ENCODE results near the gene BLID. TPM values are rescaled to one million over a fixed set of nuclear protein-coding genes. Genes with fewer than 3 reads are reported as not detected.

Gene BLID
- total RNA-seq, 2 experiments from 2014 or later, result not detected

DNA sequence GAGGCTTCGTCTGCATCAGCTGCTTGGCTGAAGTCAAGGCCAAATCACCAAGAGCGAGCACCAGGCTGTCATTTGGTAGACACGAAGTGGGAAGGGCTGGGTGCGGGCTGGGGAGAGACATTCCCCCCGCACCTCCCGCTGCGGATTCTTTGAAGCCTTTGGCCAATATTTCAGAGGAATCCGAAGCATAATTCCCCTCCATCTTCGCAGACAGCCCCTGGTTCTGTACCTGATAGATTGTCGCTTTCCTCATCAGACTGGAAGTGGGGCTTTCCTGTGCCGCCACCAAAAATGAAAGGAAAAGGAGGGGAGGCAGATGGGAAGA lies 15.3 kb downstream of the BLID start:
- Histone ChIP-seq H4K20me1 (ENCODE audit: insufficient read depth, low read length) (no peaks in the 10 kb centered on the region), H3K9me2 (ENCODE audit: insufficient read depth, low read length) (no peaks in the 10 kb centered on the region), H3K27ac (ENCODE audit: low read depth, low read length, poor library complexity, severe bottlenecking) (no peak overlapping the region), H3K4me2 (ENCODE audit: low read length) (no peak overlapping the region), H3K9me3 (ENCODE audit: low read length) (no peaks in the 10 kb centered on the region), H3K4me3 (ENCODE audit: low read depth, low read length, poor library complexity, severe bottlenecking) (no peak overlapping the region), H2AFZ (ENCODE audit: low read length) (no peak overlapping the region), H3K79me2 (ENCODE audit: insufficient read depth, low read depth, low read length) (no peaks in the 10 kb centered on the region), H3K36me3 (ENCODE audit: insufficient read depth, low read length) (no peaks in the 10 kb centered on the region), H3K4me1 (ENCODE audit: insufficient read depth, low read length, poor library complexity, severe bottlenecking) (no peaks in the 10 kb centered on the region)
- POLR2A ChIA-PET, result no interaction called here
- no TSS peak for BruUV-seq (replicated peaks)
- intact Hi-C loops (cut with micrococcal nuclease; ENCODE audit: unreplicated experiment), result no loop called here
- CTCF ChIA-PET (ENCODE audit: unreplicated experiment), result no interaction called here
- no peak for TF ChIP-seq EZH2phosphoT487 (IDR thresholded peaks at IDR 0.05; ENCODE audit: borderline replicate concordance, low read depth, low read length)
- TF ChIP-seq, protein P1, sequence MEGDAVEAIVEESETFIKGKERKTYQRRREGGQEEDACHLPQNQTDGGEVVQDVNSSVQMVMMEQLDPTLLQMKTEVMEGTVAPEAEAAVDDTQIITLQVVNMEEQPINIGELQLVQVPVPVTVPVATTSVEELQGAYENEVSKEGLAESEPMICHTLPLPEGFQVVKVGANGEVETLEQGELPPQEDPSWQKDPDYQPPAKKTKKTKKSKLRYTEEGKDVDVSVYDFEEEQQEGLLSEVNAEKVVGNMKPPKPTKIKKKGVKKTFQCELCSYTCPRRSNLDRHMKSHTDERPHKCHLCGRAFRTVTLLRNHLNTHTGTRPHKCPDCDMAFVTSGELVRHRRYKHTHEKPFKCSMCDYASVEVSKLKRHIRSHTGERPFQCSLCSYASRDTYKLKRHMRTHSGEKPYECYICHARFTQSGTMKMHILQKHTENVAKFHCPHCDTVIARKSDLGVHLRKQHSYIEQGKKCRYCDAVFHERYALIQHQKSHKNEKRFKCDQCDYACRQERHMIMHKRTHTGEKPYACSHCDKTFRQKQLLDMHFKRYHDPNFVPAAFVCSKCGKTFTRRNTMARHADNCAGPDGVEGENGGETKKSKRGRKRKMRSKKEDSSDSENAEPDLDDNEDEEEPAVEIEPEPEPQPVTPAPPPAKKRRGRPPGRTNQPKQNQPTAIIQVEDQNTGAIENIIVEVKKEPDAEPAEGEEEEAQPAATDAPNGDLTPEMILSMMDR (conservative IDR thresholded peaks at IDR 0.05; ENCODE audit: low read length), result no peak
- DNase-seq (ENCODE audit: low spot score), result no peak

GRCh38 chr11:122100037-122100755 lies 15.8 kb downstream of the BLID start:
- ChIA-PET CTCF (ENCODE audit: unreplicated experiment) (no interaction called here), POLR2A (no interaction called here)
- Histone ChIP-seq H3K9me2 (ENCODE audit: insufficient read depth, low read length) (no peaks in the 10 kb centered on the region), H4K20me1 (ENCODE audit: insufficient read depth, low read length) (no peaks in the 10 kb centered on the region), H3K4me2 (ENCODE audit: low read length) (no peak overlapping the region), H3K9me3 (ENCODE audit: low read length) (no peaks in the 10 kb centered on the region), H3K4me1 (ENCODE audit: insufficient read depth, low read length, poor library complexity, severe bottlenecking) (no peaks in the 10 kb centered on the region), H2AFZ (ENCODE audit: low read length) (no peak overlapping the region), H3K27ac (ENCODE audit: low read depth, low read length, poor library complexity, severe bottlenecking) (no peak overlapping the region), H3K4me3 (ENCODE audit: low read depth, low read length, poor library complexity, severe bottlenecking) (no peak overlapping the region), H3K79me2 (ENCODE audit: insufficient read depth, low read depth, low read length) (no peaks in the 10 kb centered on the region), H3K36me3 (ENCODE audit: insufficient read depth, low read length) (no peaks in the 10 kb centered on the region)
- intact Hi-C loops (cut with micrococcal nuclease; ENCODE audit: unreplicated experiment), result no loop called here
- no peak for TF ChIP-seq EZH2phosphoT487 (IDR thresholded peaks at IDR 0.05; ENCODE audit: borderline replicate concordance, low read depth, low read length)
- TF ChIP-seq, protein P1 (conservative IDR thresholded peaks at IDR 0.05; ENCODE audit: low read length), result no peak
- BruUV-seq (replicated peaks), result no TSS peak
- DNase-seq (ENCODE audit: low spot score), result no peak

GRCh38 chr11:122099374-122100036 lies 16.5 kb downstream of the BLID start:
- ChIA-PET POLR2A (no interaction called here), CTCF (ENCODE audit: unreplicated experiment) (no interaction called here)
- no peak overlapping the region for H2AFZ ChIP-seq (ENCODE audit: low read length)

More at GRCh38 chr11:122099374-122100036, 16.5 kb downstream of the BLID start:
- Histone ChIP-seq H3K9me3 (ENCODE audit: low read length) (no peaks in the 10 kb centered on the region), H3K36me3 (ENCODE audit: insufficient read depth, low read length) (no peaks in the 10 kb centered on the region), H3K4me1 (ENCODE audit: insufficient read depth, low read length, poor library complexity, severe bottlenecking) (no peaks in the 10 kb centered on the region), H3K27ac (ENCODE audit: low read depth, low read length, poor library complexity, severe bottlenecking) (no peak overlapping the region), H4K20me1 (ENCODE audit: insufficient read depth, low read length) (no peaks in the 10 kb centered on the region), H3K9me2 (ENCODE audit: insufficient read depth, low read length) (no peaks in the 10 kb centered on the region), H3K4me3 (ENCODE audit: low read depth, low read length, poor library complexity, severe bottlenecking) (no peak overlapping the region), H3K4me2 (ENCODE audit: low read length) (no peak overlapping the region), H3K79me2 (ENCODE audit: insufficient read depth, low read depth, low read length) (no peaks in the 10 kb centered on the region)
- no peak for DNase-seq (ENCODE audit: low spot score)
- intact Hi-C loops (cut with micrococcal nuclease; ENCODE audit: unreplicated experiment), result no loop called here
- no peak for TF ChIP-seq EZH2phosphoT487 (IDR thresholded peaks at IDR 0.05; ENCODE audit: borderline replicate concordance, low read depth, low read length)
- TF ChIP-seq, protein P1 (conservative IDR thresholded peaks at IDR 0.05; ENCODE audit: low read length), result no peak
- BruUV-seq (replicated peaks), result no TSS peak
